Prostate gland (tissue), 2 donors: ENCODE measurements around the gene TMEM88.

Experiments used
- POLR2A ChIP-seq: fragments of 450-650 bp; IDR thresholded peaks from one replicate; pipeline ENCODE4 v1.6.1; 2016; ENCODE audit warnings: antibody characterized with exemption, mild to moderate bottlenecking
- TF ChIP-seq, protein P1 (sequence below), 4 experiments: fragments of 200-600 bp in 2 of 4; fragments of 450-650 bp in 2 of 4; sonication (generic) in 2 of 4; IDR thresholded peaks; 1 replicate in 3 of 4; 2 replicates in 1 of 4; pipeline ENCODE4 v1.5.1; 2016 to 2019; ENCODE audit warnings: antibody characterized with exemption in 4 of 4, mild to moderate bottlenecking in 2 of 4, moderate library complexity in 2 of 4

GRCh38 chr17:7840441-7840840, 14.4 kb upstream of the TMEM88 start:
- TF ChIP-seq, protein P1, sequence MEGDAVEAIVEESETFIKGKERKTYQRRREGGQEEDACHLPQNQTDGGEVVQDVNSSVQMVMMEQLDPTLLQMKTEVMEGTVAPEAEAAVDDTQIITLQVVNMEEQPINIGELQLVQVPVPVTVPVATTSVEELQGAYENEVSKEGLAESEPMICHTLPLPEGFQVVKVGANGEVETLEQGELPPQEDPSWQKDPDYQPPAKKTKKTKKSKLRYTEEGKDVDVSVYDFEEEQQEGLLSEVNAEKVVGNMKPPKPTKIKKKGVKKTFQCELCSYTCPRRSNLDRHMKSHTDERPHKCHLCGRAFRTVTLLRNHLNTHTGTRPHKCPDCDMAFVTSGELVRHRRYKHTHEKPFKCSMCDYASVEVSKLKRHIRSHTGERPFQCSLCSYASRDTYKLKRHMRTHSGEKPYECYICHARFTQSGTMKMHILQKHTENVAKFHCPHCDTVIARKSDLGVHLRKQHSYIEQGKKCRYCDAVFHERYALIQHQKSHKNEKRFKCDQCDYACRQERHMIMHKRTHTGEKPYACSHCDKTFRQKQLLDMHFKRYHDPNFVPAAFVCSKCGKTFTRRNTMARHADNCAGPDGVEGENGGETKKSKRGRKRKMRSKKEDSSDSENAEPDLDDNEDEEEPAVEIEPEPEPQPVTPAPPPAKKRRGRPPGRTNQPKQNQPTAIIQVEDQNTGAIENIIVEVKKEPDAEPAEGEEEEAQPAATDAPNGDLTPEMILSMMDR (IDR thresholded peaks at IDR 0.05), result no peak
- no peak for TF ChIP-seq POLR2A
